K562 (cell line): ENCODE results near the gene SAMD8. TPM values are rescaled to one million over a fixed set of nuclear protein-coding genes. Genes with fewer than 3 reads are reported as not detected.

ENCODE experiments used
- ATAC-seq: fragments of 200-7000 bp; cut with Tn5 transposase; 3 replicates; pipeline ENCODE4 v1.9.1; 2020; ENCODE audit warnings: moderate library complexity
- BruUV-seq: library from RNA; stranded (reverse); fragments of 400-500 nt; replicated peaks from 2 replicates; lab custom pipeline; 2021; lab: Mats Ljungman, UMichigan
- CTCF ChIA-PET: fragments of 300-600 bp; formaldehyde crosslinking; extraction: SDS; loops from one replicate; lab custom pipeline; 2021; ENCODE audit warnings: low intra/inter-chr PET ratio; lab: Yijun Ruan, JAX
- POLR2A ChIA-PET: fragments of 300-600, 350-650 bp; sonication (Branson Sonifier 250); formaldehyde crosslinking; extraction: SDS; loops from one replicate; lab custom pipeline; 2021; ENCODE audit warnings: antibody characterized with exemption, inconsistent platforms; lab: Yijun Ruan, JAX
- DNase-seq, 4 experiments: peaks; one replicate each; pipeline versions ENCODE4 v3.0.0 to v3.0.0-alpha.2; 2011 to 2018; ENCODE audit warnings: low spot score in 3 of 4, mixed read lengths in 3 of 4; ENCODE audit errors: extremely low read depth in 1 of 4
- FAIRE-seq: peaks from 2 replicates; lab custom pipeline; 2011; peaks lifted over from hg19 to GRCh38; lab: Jason Lieb, UNC
- H2AFZ ChIP-seq: 2 replicates; pipeline ENCODE4 v1.6.0; 2011; ENCODE audit warnings: low read depth, low read length, control low read depth, inconsistent platforms
- H3K27ac ChIP-seq: fragments of 200-600 bp; 3 replicates; pipeline ENCODE4 v1.8.0; 2011; ENCODE audit warnings: low read depth, mild to moderate bottlenecking, control low read depth, inconsistent platforms, low read length, moderate library complexity, mixed read lengths; ENCODE audit errors: extremely low read depth
- H3K27me3 ChIP-seq, 2 experiments: fragments of 300-600 bp in 1 of 2; 2 replicates in 1 of 2; 3 replicates in 1 of 2; pipeline versions ENCODE4 v1.6.0 to v1.8.0; 2011; ENCODE audit warnings: inconsistent platforms in 2 of 2, low read length in 2 of 2, mild to moderate bottlenecking in 1 of 2, mixed read lengths in 1 of 2, moderate library complexity in 1 of 2; ENCODE audit not compliant: control insufficient read depth in 2 of 2, insufficient read depth in 2 of 2
- H3K36me3 ChIP-seq: fragments of 300-600 bp; 3 replicates; pipeline ENCODE4 v1.8.0; 2011; ENCODE audit warnings: mild to moderate bottlenecking, low read length, inconsistent platforms; ENCODE audit not compliant: control insufficient read depth, insufficient read depth
- H3K4me1 ChIP-seq, 2 experiments: fragments of 200-600 bp in 1 of 2; replicated peaks in 1 of 2; 2 replicates in 1 of 2; 3 replicates in 1 of 2; pipeline versions ENCODE4 v1.5.1 to v1.8.0; 2011; ENCODE audit warnings: inconsistent platforms in 2 of 2, low read length in 2 of 2, mild to moderate bottlenecking in 1 of 2, mixed read lengths in 1 of 2, moderate library complexity in 1 of 2; ENCODE audit not compliant: control insufficient read depth in 2 of 2, insufficient read depth in 2 of 2
- H3K4me2 ChIP-seq: 2 replicates; pipeline ENCODE4 v1.6.1; 2011; ENCODE audit warnings: low read length, control low read depth, inconsistent platforms, mixed read lengths; ENCODE audit not compliant: insufficient read depth
- H3K4me3 ChIP-seq: fragments of 200-600 bp; sonication (generic), shearing (Covaris generic); 2 replicates; pipeline ENCODE4 v1.5.1; 2016; ENCODE audit warnings: control low read depth, inconsistent platforms
- H3K79me2 ChIP-seq: fragments of 200-600 bp; 3 replicates; pipeline ENCODE4 v1.8.0; 2011; ENCODE audit warnings: low read length, inconsistent platforms; ENCODE audit not compliant: control insufficient read depth, insufficient read depth
- H3K9ac ChIP-seq, 2 experiments: 2 replicates each; pipeline versions ENCODE4 v1.6.0 to v1.6.1; 2011; ENCODE audit warnings: low read depth in 2 of 2, low read length in 2 of 2, control low read depth in 1 of 2, inconsistent platforms in 1 of 2, mild to moderate bottlenecking in 1 of 2, mixed read lengths in 1 of 2; ENCODE audit not compliant: insufficient read depth in 1 of 2
- H3K9me1 ChIP-seq: one replicate; pipeline ENCODE4 v1.6.0; 2011; ENCODE audit warnings: inconsistent platforms, mild to moderate bottlenecking, low read length, moderate library complexity; ENCODE audit not compliant: control insufficient read depth, insufficient read depth
- H3K9me3 ChIP-seq: replicated peaks from 2 replicates; pipeline ENCODE4 v1.5.1; 2011; ENCODE audit warnings: low read depth, low read length, inconsistent platforms; ENCODE audit not compliant: control insufficient read depth, insufficient read depth
- H4K20me1 ChIP-seq: replicated peaks from 2 replicates; pipeline ENCODE4 v1.6.1; 2011; ENCODE audit warnings: low read length, inconsistent platforms, mixed read lengths; ENCODE audit not compliant: control insufficient read depth, insufficient read depth
- CHD4 ChIP-seq: fragments of 200-600 bp; sonication (generic); IDR thresholded peaks from 3 replicates; pipeline ENCODE4 v1.6.1; 2012; ENCODE audit warnings: low read depth, mild to moderate bottlenecking, mixed read lengths, low read length, inconsistent platforms; ENCODE audit not compliant: insufficient read depth, insufficient replicate concordance, poor library complexity, severe bottlenecking
- ESRRA ChIP-seq: fragments of 450-650 bp; IDR thresholded peaks from 2 replicates; pipeline ENCODE4 v1.6.1; 2014; ENCODE audit warnings: low read depth, mild to moderate bottlenecking, moderate library complexity, borderline replicate concordance
- HNRNPLL ChIP-seq: fragments of 200-400 bp; formaldehyde crosslinking; IDR thresholded peaks from 2 replicates; pipeline ENCODE4 v1.6.1; 2017; ENCODE audit warnings: low read length, low read depth, mild to moderate bottlenecking; ENCODE audit not compliant: poor library complexity, severe bottlenecking
- NFRKB ChIP-seq: fragments of 450-650 bp; IDR thresholded peaks from 2 replicates; pipeline ENCODE4 v1.6.1; 2016; ENCODE audit warnings: low read depth
- RCOR1 ChIP-seq, 2 experiments: IDR thresholded peaks; 2 replicates each; pipeline ENCODE4 v1.6.1; 2012; ENCODE audit warnings: low read depth in 2 of 2, low read length in 2 of 2, borderline replicate concordance in 1 of 2, improper control_type of control experiment in 1 of 2
- SOX6 ChIP-seq: fragments of 450-650 bp; IDR thresholded peaks from 2 replicates; pipeline ENCODE4 v1.6.1; 2014; ENCODE audit warnings: mild to moderate bottlenecking
- ZNF644 ChIP-seq: fragments of 200-800 bp; sonication (Bioruptor generic); IDR thresholded peaks from 2 replicates; pipeline ENCODE4 v1.6.1; 2016; ENCODE audit warnings: low read depth, missing genetic modification characterization, missing compliant biosample characterization
- ZNF76 ChIP-seq: fragments of 250-450 bp; sonication (Bioruptor Pico); IDR thresholded peaks from 2 replicates; pipeline ENCODE4 v1.4.0; 2020; ENCODE audit warnings: mild to moderate bottlenecking, moderate library complexity, borderline replicate concordance
- ZNF79 ChIP-seq: fragments of 250-450 bp; sonication (Bioruptor Pico); IDR thresholded peaks from 2 replicates; pipeline ENCODE4 v1.4.0; 2020; ENCODE audit warnings: low read depth, mild to moderate bottlenecking, moderate library complexity
- WGBS: fragments of 100-300 bp; shearing (Covaris generic); methylation state at CpG from one replicate; pipeline ENCODE4 v1.1.6; 2016; ENCODE audit warnings: low coverage, mixed read lengths; ENCODE audit not compliant: insufficient coverage; ENCODE audit errors: missing lambda C conversion rate; 5-methylcytosine and 5-hydroxymethylcytosine counted together
- in situ Hi-C: fragments of 300-500 bp; cut with MboI; formaldehyde crosslinking; loops from 4 replicates; pipeline ENCODE4 v1.15.0; 2018; ENCODE audit warnings: inconsistent platforms, mixed read lengths
- intact Hi-C: fragments of 100-400 bp; cut with micrococcal nuclease; formaldehyde crosslinking; loops from 2 replicates; pipeline ENCODE4 v1.14.2; 2022
- polyA plus RNA-seq, 8 experiments: library from polyadenylated mRNA; depleted of rRNA in 4 of 8; stranded (reverse) in 5 of 8; unstranded in 3 of 8; fragments of >200 nt; fragmentation: Nextera tagmentation in 2 of 8; fragmentation: Illumina TruSeq in 1 of 8; extraction: Ambion mirVana in 2 of 8; extraction: Trizol in 1 of 8; gene quantifications; 2 replicates each; pipeline versions ENCODE4 v1.2.1 to v1.2.3, GENCODE V29; 2011 to 2014; ENCODE audit warnings: inconsistent platforms in 1 of 8, missing spikeins in 1 of 8
- total RNA-seq, 7 experiments: library from RNA; depleted of rRNA in 6 of 7; stranded (reverse); fragments of >200 nt in 6 of 7; fragmentation: Illumina TruSeq in 2 of 7; extraction: Trizol in 2 of 7; gene quantifications; 2 replicates each; pipeline versions ENCODE4 v1.2.1 to v1.2.3, GENCODE V29; 2011 to 2021; ENCODE audit warnings: low replicate concordance in 1 of 7
- TF ChIP-seq, protein P1 (sequence below): fragments of 450-650 bp; IDR thresholded peaks from 2 replicates; pipeline ENCODE4 v1.6.1; 2016; ENCODE audit warnings: borderline replicate concordance
- TF ChIP-seq, protein P2 (sequence below): fragments of 450-650 bp; IDR thresholded peaks from 2 replicates; pipeline ENCODE4 v1.6.1; 2016; ENCODE audit warnings: antibody characterized with exemption
- TF ChIP-seq, protein P3 (sequence below): sonication (generic); formaldehyde crosslinking; IDR thresholded peaks from 2 replicates; pipeline ENCODE4 v1.9.0; 2022; ENCODE audit warnings: mild to moderate bottlenecking, missing genetic modification reagents
- TF ChIP-seq, protein P4 (sequence below): fragments of 150-350 bp; conservative IDR thresholded peaks from 2 replicates; pipeline ENCODE4 v1.6.1; 2014; ENCODE audit warnings: low read length

Gene SAMD8
- total and polyA plus RNA-seq, 9 of the 15 experiments (the other 6 are each of a cell fraction or from before 2014, with no cell fraction given), result 2.7 to 16.1 (median 6.2) TPM

DNA sequence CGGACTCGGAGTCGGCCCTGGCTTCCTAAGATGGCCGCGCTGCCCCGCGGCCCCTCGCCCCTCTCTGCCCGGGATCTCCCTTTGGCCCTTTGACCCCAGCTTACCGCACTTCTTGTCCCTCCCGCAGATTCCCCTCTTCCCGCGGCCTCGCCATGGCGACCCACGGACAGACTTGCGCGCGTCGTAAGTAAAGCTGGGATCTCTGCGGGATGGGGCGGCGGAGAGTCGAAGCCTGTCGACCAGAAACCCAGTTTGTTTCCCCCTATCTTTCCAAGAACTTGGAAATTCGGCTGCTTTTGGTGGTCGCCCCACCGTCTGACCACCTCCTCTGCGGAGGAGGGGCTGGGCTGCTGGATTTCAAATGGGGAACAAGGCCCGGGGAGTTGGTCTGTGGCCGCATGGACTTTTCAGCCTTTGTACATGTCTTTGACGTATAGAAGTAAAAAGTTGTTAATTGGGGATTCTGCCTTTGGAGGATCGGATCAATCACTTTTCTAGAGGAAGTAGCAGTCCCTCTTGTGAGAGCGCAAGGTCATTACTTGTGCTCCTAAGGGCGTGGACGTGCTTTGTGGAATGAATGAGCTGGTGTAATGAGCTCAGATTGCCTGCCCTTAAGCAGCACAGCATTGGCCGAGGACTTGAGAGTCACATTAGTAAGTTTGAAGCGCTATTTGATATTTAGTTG is 99.7 kb downstream of the SAMD8 start:
- intact Hi-C loops (loop anchor here (1.0 to 2.0 kb wide), 4 partner anchors 14 to 100 kb away; partner anchors contain the start of gene SAMD8), in situ Hi-C loops (no loop called here)
- peak overlapping the region; percentile 99 for H3K4me2 ChIP-seq
- H3K9ac ChIP-seq, result peak overlapping the region; percentile 93 to 98
- peaks cover 11% of the 10 kb centered on the region; the same call in 1 of the 2 replicates for H4K20me1 ChIP-seq
- 0% methylated on average over 37 of the region's 38 CpGs for WGBS
- BruUV-seq, result no TSS peak
- H3K9me1 ChIP-seq, result no peaks in the 10 kb centered on the region
- ChIA-PET CTCF (interaction anchor here (0.5 to 0.8 kb wide), 2 partner anchors 11 to 23 kb away, joined by 3 read pairs; no protein-coding TSS in a partner anchor), POLR2A (interaction anchor here (0.6 to 8.9 kb wide), 15 partner anchors 8 to 1715 kb away, joined by 3 to 74 read pairs (median 4); partner anchors contain the start of genes COMTD1 and SAMD8)
- no peaks in the 10 kb centered on the region for H3K9me3 ChIP-seq
- peaks cover 56% of the 10 kb centered on the region for H3K79me2 ChIP-seq
- peaks cover 49% of the 10 kb centered on the region for H3K36me3 ChIP-seq
- peak; percentile 70 for ATAC-seq
- peak overlapping the region; percentile 97 for H2AFZ ChIP-seq
- no peaks in the 10 kb centered on the region for H3K27me3 ChIP-seq
- FAIRE-seq, result peak; percentile 65
- H3K27ac ChIP-seq, result peak overlapping the region; percentile 97
- H3K4me3 ChIP-seq, result peak overlapping the region; percentile 97
- peak; percentile 37 to 86 (median 68) for DNase-seq
- peaks cover 35 to 40% of the 10 kb centered on the region in 2 experiments for H3K4me1 ChIP-seq
- TF ChIP-seq HNRNPLL, result no peak
- TF ChIP-seq ZNF644 (tag), result no peak
- TF ChIP-seq, protein P1, sequence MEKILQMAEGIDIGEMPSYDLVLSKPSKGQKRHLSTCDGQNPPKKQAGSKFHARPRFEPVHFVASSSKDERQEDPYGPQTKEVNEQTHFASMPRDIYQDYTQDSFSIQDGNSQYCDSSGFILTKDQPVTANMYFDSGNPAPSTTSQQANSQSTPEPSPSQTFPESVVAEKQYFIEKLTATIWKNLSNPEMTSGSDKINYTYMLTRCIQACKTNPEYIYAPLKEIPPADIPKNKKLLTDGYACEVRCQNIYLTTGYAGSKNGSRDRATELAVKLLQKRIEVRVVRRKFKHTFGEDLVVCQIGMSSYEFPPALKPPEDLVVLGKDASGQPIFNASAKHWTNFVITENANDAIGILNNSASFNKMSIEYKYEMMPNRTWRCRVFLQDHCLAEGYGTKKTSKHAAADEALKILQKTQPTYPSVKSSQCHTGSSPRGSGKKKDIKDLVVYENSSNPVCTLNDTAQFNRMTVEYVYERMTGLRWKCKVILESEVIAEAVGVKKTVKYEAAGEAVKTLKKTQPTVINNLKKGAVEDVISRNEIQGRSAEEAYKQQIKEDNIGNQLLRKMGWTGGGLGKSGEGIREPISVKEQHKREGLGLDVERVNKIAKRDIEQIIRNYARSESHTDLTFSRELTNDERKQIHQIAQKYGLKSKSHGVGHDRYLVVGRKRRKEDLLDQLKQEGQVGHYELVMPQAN, result peak; percentile 79
- no peak for TF ChIP-seq NFRKB
- TF ChIP-seq, protein P2, sequence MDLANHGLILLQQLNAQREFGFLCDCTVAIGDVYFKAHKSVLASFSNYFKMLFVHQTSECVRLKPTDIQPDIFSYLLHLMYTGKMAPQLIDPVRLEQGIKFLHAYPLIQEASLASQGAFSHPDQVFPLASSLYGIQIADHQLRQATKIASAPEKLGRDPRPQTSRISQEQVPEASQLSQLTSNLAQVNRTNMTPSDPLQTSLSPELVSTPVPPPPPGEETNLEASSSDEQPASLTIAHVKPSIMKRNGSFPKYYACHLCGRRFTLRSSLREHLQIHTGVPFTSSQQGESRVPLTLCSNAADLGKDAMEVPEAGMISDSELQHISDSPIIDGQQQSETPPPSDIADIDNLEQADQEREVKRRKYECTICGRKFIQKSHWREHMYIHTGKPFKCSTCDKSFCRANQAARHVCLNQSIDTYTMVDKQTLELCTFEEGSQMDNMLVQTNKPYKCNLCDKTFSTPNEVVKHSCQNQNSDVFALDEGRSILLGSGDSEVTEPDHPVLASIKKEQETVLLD, result no peak
- TF ChIP-seq, protein P3, sequence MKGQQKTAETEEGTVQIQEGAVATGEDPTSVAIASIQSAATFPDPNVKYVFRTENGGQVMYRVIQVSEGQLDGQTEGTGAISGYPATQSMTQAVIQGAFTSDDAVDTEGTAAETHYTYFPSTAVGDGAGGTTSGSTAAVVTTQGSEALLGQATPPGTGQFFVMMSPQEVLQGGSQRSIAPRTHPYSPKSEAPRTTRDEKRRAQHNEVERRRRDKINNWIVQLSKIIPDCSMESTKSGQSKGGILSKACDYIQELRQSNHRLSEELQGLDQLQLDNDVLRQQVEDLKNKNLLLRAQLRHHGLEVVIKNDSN (CRISPR knock-in tag), result no peak
- TF ChIP-seq, protein P4, sequence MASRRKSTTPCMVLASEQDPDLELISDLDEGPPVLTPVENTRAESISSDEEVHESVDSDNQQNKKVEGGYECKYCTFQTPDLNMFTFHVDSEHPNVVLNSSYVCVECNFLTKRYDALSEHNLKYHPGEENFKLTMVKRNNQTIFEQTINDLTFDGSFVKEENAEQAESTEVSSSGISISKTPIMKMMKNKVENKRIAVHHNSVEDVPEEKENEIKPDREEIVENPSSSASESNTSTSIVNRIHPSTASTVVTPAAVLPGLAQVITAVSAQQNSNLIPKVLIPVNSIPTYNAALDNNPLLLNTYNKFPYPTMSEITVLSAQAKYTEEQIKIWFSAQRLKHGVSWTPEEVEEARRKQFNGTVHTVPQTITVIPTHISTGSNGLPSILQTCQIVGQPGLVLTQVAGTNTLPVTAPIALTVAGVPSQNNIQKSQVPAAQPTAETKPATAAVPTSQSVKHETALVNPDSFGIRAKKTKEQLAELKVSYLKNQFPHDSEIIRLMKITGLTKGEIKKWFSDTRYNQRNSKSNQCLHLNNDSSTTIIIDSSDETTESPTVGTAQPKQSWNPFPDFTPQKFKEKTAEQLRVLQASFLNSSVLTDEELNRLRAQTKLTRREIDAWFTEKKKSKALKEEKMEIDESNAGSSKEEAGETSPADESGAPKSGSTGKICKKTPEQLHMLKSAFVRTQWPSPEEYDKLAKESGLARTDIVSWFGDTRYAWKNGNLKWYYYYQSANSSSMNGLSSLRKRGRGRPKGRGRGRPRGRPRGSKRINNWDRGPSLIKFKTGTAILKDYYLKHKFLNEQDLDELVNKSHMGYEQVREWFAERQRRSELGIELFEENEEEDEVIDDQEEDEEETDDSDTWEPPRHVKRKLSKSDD, result no peak
- peak; percentile 41 for TF ChIP-seq ESRRA
- no peak for TF ChIP-seq SOX6
- no peak for TF ChIP-seq ZNF79 (CRISPR knock-in tag)
- no peak for TF ChIP-seq ZNF76 (CRISPR knock-in tag)
- no peak for TF ChIP-seq CHD4
- TF ChIP-seq RCOR1 (IDR thresholded peaks at IDR 0.05; ENCODE audit: borderline replicate concordance in 1 of 2, low read depth in 2 of 2, low read length in 2 of 2), result no peak
